CD4-positive, alpha-beta T cell treated with Interleukin-15 for 4 hours (primary cell): ENCODE data around the gene TSHZ1.
"Not testable (repeated sequence)": the region's sequence is repeated elsewhere in the genome, so short reads cannot be mapped to it uniquely, and the experiment has no call there.

Experiments
- DNase-seq: peaks from one replicate; pipeline ENCODE4 v3.0.0-alpha.2; 2020; ENCODE audit warnings: low spot score

The TSHZ1 gene

DNA sequence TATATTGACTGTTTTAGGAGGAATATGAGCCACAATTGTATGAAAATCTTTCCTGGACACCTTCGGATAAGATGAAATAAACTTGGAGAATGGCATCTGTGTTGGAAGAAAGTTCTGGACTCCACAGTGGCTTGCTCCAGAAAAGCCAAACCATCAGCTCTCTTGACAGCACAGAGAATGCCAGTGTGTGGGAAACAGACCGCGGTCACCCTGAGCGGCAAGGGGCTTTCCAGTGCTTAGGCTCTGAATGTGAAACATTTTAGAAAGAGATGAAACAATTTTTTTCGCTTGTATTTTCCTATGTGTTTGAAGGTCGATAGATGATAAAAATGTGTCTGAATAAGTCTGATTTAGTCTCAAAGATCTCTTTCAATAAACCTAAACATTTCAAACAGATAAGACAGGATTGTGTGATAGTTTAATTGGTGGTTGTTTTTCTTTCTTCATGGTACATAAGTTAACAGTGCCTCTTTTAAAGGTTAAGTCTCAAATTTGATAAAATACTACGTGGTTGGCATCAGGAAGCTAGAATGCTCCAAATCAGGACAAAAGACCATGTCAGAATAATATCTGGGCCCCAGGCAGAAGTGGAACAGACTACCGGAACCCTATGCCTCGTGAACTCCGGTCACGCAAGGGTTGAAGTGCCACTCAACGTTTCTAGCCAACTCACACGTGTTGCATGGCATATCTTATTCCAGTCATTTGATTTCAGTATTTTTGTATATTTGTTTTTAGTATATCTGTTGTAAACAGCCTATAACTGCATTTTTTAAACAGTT, 30.6 kb upstream of the TSHZ1 start:
- DNase-seq, result no peak

DNA sequence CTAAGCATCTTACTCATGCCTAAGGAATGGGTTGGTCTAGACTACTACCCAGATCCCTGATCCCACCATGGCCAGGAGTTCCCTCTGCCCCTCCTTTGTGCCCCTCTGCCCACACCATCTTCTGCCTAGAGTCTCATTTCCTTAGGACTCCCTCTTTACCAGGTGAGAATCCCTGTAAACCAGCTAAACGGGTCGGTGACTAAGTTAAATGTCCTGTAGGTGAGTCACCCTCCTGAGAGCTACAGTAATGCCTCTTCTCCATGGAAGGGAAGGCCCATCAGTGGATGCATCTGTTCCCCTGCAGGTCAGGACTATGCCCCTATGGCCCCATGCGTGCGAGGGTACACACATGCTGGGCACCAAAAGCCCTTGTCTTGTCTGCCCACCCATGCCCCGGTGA, 27.1 kb upstream of the TSHZ1 start:
- no peak for DNase-seq

DNA sequence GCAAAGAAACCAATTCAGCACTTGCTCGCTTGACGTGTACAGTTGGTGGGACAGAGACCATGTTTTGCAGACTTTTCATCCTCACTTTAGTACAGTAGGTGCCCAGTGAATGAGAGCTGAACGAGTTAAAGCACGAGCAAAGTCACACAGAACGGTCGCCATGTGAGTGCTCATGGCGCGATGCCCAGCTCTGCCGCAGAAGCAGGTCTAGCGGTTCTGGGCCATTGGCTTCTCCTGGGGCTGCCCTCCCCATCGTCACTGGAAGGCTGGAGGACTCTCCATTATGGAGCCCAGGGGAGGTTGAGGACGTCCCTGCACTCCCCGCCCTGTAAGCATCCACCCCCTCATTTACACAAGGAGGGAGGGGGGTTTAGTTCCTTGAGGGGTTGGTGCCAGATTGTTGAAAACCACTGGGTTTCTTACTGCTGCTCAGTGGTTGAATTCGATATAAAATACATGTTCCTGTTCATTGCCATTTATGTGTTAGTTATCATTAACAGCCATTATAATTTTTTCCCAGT, 26.6 kb upstream of the TSHZ1 start:
- DNase-seq, result no peak

DNA sequence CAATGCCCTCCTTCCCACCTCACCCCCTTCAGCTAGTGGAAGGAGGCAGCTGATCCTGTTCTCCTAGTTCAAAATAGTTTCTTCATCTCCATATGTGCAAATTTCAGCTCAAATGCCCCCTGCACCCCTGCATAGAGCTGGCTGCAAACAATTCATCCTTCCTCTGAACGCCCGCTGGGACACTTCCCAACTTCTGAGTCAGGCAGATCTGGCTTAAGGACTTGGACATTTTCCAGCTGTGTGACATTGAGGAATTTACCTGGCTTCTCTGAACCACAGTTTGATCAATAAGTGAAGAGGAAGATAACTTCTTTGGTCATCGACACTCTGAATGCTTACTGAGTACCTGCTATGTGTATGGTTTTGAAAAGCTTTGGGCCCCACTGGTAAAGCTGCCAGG, 25.1 kb upstream of the TSHZ1 start:
- DNase-seq, result no peak

DNA sequence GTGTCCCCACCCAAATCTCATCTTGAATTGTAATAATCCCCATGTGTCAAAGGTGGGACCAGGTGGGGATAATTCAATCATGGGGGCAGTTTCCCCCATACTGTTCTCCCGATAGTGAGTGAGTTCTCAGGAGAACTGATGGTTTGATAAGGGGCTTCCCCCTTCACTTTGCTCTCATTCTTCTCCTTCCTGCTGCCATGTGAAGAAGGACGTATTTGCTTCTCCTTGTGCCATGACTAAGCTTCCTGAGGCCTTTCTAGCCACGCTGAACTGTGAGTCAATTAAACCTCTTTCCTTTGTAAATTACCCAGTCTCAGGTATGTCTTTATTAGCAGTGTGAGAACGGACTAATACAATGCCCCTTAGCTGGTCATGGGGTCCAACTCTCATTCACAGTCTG, 22.9 kb upstream of the TSHZ1 start:
- DNase-seq, result not testable (repeated sequence)

DNA sequence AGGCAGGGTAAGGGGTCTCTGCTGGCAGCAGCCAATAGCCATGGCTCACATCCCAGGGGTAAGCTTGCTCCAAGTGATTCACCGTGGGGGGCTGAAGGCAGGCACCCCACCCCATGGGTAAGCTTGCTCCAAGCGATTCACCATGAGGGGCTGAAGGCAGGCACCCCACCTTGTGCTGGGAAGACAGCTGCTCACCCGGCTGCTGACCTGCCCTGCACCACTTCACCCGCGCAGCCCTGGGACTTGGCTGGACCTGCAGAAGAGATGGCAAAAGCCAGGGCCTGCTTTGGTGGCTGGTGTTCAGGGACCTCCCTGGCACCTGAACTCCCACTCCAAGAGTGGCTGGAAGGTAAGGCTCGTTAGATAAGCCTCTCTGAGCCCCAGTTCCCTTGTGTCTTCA, 20.9 kb upstream of the TSHZ1 start:
- no peak for DNase-seq

DNA sequence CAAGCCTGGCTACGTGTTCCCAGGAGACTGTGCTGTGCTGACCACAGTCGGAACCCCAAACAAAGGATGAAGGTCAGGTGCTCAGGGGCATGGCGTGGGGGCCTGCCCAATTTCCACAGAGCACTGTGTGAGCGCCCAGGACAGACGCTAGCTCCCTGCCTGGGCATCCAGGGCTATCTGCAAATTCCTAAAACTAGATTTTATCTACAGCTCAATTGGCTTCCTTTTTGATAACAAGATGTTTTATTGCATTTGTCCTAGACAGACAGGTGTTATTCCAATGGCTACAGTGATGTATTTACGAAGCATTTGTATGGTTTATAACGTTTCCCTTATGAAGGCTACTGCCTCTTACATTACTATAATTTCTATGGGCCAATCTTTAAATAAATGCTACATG, 17.7 kb upstream of the TSHZ1 start:
- DNase-seq, result no peak

DNA sequence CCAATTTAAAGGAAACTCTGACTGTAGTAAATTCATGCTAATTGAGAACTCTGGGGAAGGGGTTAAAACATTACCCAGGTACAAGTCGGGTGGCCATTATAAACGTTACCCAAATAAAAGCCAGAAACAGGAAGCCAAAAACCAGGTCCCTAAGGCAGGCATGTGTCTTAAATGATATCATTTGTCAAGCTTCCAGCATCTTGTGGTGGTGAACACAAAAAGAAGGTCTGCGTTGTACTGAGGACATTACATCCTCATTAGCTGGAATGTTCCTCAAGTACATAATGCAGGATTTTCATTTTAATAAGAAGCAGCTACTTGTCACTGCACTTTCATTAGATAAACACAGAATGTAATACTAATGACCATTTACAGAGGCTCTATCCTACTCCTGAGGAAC, 12.6 kb upstream of the TSHZ1 start:
- no peak for DNase-seq

DNA sequence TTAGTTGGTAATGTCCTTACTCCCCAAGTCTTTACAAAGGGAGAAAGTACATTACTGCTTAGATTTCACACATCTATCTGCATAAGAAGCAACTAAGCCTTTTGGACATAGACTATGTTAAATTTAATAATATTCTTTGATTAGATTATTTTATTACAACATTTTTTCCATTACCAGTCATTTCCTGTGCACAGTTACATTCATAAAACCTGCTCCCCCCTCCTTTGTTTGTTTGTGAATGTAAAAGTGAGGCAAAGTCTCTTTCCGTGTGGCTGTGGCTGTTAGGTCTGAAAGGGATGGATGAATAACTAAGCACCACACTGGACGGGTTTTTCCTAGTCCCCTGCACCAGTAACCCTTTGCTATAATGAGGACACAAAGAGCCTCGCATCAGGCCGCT, 11.3 kb upstream of the TSHZ1 start:
- DNase-seq, result no peak

DNA sequence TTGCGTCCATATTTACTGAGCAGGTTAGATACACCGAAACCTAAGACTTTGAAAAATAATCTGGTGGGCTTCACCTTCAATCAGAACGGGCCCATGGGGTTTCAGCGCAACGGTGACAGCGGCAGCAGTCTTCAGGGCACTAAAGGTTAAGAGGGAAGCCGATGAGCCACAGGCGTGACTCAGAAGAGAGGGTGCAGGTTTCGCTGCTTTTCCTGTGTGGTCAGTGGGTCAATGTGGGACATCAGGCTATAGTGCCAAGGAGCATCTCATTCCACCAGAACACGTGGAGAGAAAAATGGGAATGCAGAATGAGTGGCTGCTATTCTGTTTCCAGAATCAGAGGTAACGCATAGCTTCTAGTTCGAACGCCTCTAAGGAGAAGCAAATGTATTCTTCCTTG, 10.5 kb upstream of the TSHZ1 start:
- no peak for DNase-seq

DNA sequence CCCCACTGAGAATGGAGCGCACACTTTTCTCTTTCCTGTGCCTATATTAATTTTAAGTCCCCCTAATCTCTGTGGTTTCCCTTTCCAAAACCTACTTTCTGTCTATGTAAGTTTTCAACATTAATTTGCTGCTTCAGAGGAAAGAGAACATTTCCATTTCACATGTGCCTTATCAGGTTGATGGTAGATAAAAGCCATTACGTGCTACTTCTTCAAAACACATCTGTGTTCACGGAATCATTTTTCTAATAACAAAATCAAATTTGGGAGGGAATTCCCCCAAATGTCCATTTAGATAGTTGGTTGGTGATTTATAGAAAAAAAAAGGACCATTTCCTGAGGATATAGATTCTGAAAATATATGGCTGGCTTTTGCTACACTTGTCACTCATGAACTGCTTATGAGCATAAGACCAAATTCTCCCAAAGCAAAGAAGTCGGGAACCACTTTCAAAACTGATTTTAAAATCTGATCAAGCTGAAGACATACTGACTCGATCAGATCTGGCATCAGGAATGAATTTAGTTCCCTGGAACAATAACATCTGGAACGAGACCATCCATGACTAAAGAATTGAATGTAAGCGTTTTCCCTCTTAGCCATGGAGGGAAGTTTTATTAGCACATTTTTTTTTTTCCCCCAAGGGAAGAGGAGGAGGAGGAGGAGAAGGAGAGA, 9.9 kb upstream of the TSHZ1 start:
- DNase-seq, result no peak

DNA sequence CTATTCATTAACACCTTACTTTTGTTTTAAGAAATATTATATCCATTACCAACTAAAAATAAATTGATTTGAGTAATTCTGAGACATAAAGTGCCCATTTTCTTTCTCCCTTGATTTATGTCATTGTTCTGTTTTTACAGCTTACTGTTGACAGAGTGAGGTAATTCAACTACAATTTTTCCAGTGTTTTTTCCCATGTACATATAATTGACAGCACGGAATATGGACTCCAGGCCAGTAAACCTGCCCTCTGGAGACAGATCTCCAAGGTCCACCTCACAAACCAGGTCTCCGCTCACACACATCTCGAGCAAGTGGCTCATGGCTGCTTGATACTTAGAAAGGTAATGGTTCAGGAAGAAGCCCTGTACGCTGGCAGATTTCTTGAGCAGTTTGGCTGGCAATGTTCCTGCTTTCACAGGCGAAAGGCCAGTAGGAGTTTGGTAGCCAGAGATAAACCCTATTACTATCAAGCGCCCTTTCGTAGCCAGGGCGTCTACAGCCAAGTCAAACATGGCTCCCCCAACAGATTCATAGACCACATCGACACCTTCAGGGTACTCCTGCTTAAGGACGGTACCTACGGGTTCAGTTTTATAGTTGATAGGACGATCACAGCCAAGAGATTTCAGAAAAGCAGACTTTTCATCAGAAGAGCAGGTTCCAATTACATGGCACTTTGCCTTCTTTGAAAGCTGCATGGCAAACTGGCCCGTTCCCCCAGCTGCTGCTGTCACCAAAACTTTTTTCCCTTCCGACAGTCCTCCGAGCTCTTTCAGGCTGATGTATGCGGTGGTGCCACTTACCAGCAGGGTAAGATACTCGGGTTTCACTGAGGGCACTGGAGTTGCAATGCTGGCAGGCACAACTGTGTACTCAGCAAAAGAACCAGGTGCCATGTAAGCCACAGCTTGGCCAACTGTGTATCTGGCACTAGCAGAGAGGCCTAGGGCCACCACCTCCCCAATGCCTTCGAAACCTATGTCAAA, 9.0 kb upstream of the TSHZ1 start:
- no peak for DNase-seq

DNA sequence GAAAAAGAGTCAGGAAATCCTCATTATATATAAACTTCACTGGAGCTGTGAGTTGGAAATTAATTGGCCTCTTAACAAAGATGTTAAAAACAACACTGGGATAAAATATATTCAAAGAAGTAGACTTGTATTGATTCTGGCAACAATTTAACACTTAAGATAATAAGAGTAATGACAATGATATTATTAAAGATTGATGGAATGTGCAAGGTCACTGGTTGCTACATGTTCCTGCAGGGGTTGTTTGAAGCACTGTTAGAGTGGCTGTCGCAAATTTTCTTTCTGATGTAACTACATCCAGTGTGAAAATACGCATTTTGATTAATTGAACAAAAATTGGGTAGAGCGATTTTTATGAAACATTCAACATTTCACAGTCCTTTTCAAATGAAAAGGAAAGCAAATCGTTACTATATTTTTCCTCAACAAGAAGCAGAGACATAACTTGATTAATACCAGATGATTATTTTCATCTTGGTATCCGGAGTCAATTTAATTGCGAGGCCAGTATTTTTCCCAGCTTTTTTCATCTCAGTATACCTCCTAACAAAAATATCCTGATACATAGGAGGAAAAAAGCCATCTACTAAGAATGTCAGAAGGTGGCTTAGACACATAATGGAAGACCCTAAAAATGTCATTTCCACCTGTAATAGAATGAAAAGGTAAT, 7.8 kb upstream of the TSHZ1 start:
- no peak for DNase-seq

DNA sequence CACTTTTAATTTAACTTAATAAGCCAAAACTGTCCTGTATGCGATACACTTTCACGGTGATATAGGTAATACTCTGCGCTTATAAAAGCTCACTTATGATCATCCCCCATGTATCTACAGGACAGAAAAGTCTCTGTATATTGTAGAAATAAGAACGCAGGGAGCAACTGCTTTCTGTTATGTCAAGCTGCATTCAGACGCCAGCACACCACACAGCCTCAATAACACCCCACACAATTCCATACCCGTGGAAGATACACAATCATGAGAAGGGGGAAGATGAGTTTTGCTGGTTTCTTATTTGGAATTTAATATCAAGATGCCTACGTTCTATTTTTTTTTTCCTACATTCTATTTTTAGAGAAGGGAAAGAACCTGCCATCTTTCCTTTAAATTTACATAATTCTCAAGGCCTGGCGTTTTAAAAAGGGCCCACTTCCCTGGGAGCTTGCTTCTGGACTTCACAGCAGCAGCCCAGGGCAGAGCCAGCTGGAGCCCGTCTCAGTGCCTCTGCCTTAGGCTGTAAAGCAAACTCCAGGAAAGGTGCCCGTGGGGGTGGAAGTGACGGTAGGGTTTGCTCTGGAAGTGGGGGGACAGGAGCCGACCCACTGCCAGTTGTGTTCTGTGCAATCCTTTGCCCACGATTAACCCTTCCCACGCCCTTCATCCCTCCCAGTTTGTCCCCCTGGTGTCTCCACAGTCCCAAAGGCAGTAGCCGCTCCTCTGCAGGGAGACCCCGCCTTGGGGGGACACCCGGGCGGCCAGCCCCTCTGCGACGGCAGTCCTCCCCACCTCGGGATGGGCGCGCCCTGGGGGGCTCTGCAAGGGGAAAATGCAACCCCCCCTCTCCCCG, 7.0 kb upstream of the TSHZ1 start:
- no peak for DNase-seq

DNA sequence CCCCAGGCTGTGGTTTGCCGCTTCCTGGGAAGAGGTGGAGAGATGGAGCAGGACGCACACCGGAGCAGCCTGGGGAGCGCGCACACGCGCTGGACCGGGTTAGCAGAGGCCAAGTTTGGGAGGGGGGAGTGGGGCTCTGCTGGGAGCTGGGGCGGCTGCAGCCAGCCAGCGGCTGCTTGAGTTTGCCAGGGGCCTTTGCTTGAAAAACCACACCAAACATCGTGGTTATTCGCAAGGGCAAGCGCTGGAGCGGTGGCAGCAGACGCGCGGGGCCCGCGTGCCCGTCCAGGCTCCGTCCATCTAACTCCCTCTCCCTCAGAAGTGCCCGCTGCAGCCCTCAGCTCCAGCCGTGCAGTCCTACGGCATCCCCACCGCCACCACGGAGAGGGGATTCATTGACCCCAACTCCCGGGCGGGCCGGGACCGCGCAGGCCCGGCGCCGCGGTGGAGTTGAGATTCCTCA, 6.3 kb upstream of the TSHZ1 start:
- DNase-seq, result no peak

DNA sequence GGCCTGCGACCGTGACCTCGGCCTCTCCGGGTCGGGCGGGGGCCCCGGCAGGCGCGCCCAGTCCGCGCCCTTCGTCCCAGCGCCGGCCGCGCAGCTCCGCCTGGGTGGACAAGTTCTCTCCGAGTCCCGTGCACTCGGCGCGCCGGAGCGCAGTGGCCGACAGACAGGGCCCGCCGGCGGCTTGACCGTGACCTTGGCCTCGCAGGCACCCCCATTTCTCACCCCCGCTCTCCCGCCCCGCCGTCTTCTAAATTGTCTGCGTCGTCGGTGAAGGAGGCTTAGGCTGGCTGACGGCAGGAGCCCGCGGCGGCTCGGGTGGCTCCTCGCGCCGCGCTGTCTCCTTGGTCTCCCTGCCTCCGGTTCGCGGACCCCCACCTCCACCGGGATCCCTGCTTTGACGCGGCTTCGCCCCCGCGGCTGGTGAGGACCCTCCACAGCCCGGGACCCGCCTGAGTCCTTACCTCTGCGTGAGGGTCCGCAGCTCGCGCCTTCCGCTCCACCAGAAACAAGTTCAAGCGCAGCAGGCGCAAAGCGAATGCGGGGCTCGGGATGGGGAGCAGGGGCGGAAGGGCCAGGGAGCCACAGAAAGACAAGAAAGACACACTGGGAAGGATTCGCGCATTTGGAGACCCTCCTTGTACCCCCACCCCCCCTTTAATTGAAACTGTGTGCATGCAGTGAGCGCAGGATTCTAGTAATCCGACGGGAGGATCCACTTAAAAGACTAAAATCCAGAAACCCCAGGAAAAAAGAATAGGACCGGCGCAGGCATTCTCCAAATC, 5.7 kb upstream of the TSHZ1 start:
- DNase-seq, result no peak

DNA sequence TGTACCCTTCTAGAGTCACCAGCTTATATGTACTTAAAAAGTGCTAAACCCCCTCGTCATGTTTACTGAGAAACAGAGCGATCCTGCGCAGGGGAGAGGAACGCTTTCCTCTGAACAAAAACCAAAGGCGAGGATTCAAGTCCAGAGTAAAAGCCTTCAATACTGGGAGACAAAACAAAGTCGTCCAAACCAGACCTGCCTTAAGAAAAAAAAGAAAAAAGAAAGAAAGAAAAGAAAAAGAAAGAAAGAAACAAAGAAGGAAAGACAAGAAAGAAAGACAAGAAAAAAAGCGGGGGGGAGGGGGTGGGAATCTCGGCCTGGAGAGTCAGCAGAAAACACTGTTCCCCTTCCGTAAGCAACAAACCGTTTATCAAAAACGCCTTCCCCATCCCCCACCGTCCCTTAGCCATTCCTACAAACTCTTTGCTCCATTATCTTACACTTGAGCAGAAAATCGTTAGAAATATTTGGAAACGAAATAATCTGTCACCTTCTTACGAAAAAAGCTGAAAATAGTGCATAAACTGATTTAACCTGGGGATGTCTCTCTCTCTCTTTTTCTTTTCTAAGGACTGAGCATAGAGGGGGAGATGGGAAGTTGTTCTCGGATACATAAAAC, 5.0 kb upstream of the TSHZ1 start:
- DNase-seq, result no peak

DNA sequence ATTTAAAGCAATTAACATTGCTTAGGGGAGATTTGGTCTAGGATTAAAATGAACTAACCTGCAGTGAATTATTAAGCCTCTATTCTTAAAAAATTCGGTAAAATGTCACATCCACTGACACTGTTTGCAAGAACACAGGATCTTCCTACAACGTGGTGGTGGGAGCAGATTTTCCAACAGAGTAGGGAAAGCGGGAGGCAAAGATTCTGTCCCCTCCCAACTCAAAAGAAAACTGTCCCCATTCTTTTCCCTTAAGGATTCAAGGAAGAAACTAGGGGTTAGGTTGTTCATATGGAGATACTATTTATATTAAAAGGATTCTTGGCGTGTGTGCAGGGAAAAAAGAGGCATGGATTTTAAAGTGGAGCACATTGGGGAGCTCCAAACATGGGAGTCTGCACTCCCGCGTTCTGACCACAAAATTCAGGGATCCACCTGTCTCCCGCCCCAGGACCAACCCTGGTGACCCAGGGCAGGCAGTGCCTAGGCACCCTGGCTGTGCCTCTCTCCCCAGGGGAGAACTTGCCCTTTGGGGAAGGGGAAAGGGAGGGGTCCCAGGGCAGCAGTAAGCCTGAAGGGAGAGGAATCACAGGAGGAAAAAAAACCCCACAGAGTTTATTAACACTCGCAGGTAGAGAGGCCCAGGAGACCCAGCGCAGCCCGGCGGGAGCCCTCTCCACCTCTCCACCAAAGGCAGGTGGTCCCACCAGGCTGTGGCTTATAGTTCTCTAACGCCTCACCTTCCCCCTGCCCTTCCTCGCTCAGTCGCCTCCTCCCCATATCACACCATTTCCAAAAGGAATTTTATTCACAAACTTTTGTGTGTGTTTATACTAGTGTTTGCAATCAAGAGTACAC, 3.9 kb upstream of the TSHZ1 start:
- DNase-seq, result no peak
